Urinary bladder (tissue), 4 donors: ENCODE results near the gene CMIP. TPM values are rescaled to one million over a fixed set of nuclear protein-coding genes. Genes with fewer than 3 reads are reported as not detected.

Source experiments
- DNase-seq: peaks from one replicate; pipeline ENCODE4 v3.0.0-alpha.2; 2015; ENCODE audit errors: extremely low spot score
- H3K27ac ChIP-seq: one replicate; pipeline ENCODE4 v1.5.1; 2013; ENCODE audit warnings: low read depth, mild to moderate bottlenecking, moderate library complexity
- H3K36me3 ChIP-seq: one replicate; pipeline ENCODE4 v1.6.1; 2013; ENCODE audit warnings: mild to moderate bottlenecking, moderate library complexity; ENCODE audit not compliant: insufficient read depth
- H3K4me1 ChIP-seq: one replicate; pipeline ENCODE4 v1.6.1; 2013; ENCODE audit warnings: mild to moderate bottlenecking, moderate library complexity; ENCODE audit not compliant: insufficient read depth
- H3K4me3 ChIP-seq: one replicate; pipeline ENCODE4 v1.5.1; 2013; ENCODE audit warnings: low read depth, low read length
- WGBS: extraction: QIAGEN DNeasy Blood & Tissue Kit; methylation state at CpG from one replicate; pipeline ENCODE4 v1.1.7; 2013; 5-methylcytosine and 5-hydroxymethylcytosine counted together
- polyA plus RNA-seq: library from polyadenylated mRNA; stranded (reverse); fragments of 200-250 nt; gene quantifications from one replicate; pipeline ENCODE4 v1.2.3, GENCODE V29; 2013
- total RNA-seq: library from RNA; depleted of rRNA; stranded (reverse); fragments of >200 nt; gene quantifications from one replicate; pipeline ENCODE4 v1.2.3, GENCODE V29; 2014
- donor health status: healthy with polysubstance abuse.
- donor health status: healthy.

CMIP gene
- total and polyA plus RNA-seq, 2 donors = 21.7 to 29.4 TPM

- WGBS = 95% methylated on average over 11 of the region's 11 CpGs
- H3K36me3 ChIP-seq = no peaks in the 10 kb centered on the region
- H3K27ac ChIP-seq = no peak overlapping the region
- DNase-seq = no peak
- H3K4me1 ChIP-seq = no peaks in the 10 kb centered on the region
- no peak overlapping the region for H3K4me3 ChIP-seq
Observed at GRCh38 chr16:81467072-81467471, 22.5 kb downstream of the CMIP start.

- no peaks in the 10 kb centered on the region for H3K4me1 ChIP-seq
- no peaks in the 10 kb centered on the region for H3K36me3 ChIP-seq
- no peak overlapping the region for H3K4me3 ChIP-seq
- WGBS = 97% methylated on average over 8 of the region's 8 CpGs
- DNase-seq = no peak
- no peak overlapping the region for H3K27ac ChIP-seq
Observed at GRCh38 chr16:81467815-81468214, 23.2 kb downstream of the CMIP start.

GRCh38 chr16:81468269-81468902 lies 23.8 kb downstream of the CMIP start:
- Histone ChIP-seq H3K27ac (no peak overlapping the region), H3K4me1 (no peaks in the 10 kb centered on the region), H3K4me3 (no peak overlapping the region), H3K36me3 (no peaks in the 10 kb centered on the region)
- 96% methylated on average over 19 of the region's 19 CpGs for WGBS
- no peak for DNase-seq

GRCh38 chr16:81469183-81469677 lies 24.6 kb downstream of the CMIP start:
- H3K4me3 ChIP-seq = no peak overlapping the region
- no peak for DNase-seq
- 85% methylated on average over 4 of the region's 4 CpGs for WGBS
- no peaks in the 10 kb centered on the region for H3K4me1 ChIP-seq
- no peaks in the 10 kb centered on the region for H3K36me3 ChIP-seq
- no peak overlapping the region for H3K27ac ChIP-seq

GRCh38 chr16:81469710-81470535 lies 25.3 kb downstream of the CMIP start:
- Histone ChIP-seq H3K36me3 (no peaks in the 10 kb centered on the region), H3K4me1 (no peaks in the 10 kb centered on the region), H3K27ac (no peak overlapping the region), H3K4me3 (no peak overlapping the region)
- no peak for DNase-seq
- WGBS = 73% methylated on average over 13 of the region's 13 CpGs

GRCh38 chr16:81470796-81471636 lies 26.4 kb downstream of the CMIP start:
- WGBS = 94% methylated on average over 9 of the region's 9 CpGs
- Histone ChIP-seq H3K36me3 (no peaks in the 10 kb centered on the region), H3K4me1 (no peaks in the 10 kb centered on the region), H3K27ac (no peak overlapping the region), H3K4me3 (no peak overlapping the region)
- DNase-seq = no peak

GRCh38 chr16:81471882-81472281 lies 27.3 kb downstream of the CMIP start:
- Histone ChIP-seq H3K4me3 (no peak overlapping the region), H3K4me1 (no peaks in the 10 kb centered on the region), H3K27ac (no peak overlapping the region), H3K36me3 (no peaks in the 10 kb centered on the region)
- no peak for DNase-seq
- 96% methylated on average over 8 of the region's 8 CpGs for WGBS

GRCh38 chr16:81472391-81472790 lies 27.8 kb downstream of the CMIP start:
- WGBS = 87% methylated on average over 7 of the region's 7 CpGs
- Histone ChIP-seq H3K36me3 (no peaks in the 10 kb centered on the region), H3K4me3 (no peak overlapping the region), H3K4me1 (no peaks in the 10 kb centered on the region), H3K27ac (no peak overlapping the region)
- no peak for DNase-seq

GRCh38 chr16:81473066-81473488 lies 28.5 kb downstream of the CMIP start:
- H3K4me1 ChIP-seq = no peaks in the 10 kb centered on the region
- H3K27ac ChIP-seq = no peak overlapping the region
- 72% methylated on average over 14 of the region's 14 CpGs for WGBS
- DNase-seq = no peak
- H3K36me3 ChIP-seq = no peaks in the 10 kb centered on the region
- H3K4me3 ChIP-seq = no peak overlapping the region

GRCh38 chr16:81473558-81473957 lies 28.9 kb downstream of the CMIP start:
- DNase-seq = no peak
- Histone ChIP-seq H3K4me1 (no peaks in the 10 kb centered on the region), H3K27ac (no peak overlapping the region), H3K36me3 (no peaks in the 10 kb centered on the region), H3K4me3 (no peak overlapping the region)
- WGBS = 60% methylated on average over 10 of the region's 10 CpGs

GRCh38 chr16:81473969-81474959 lies 29.7 kb downstream of the CMIP start:
- DNase-seq = no peak
- no peak overlapping the region for H3K27ac ChIP-seq

GRCh38 chr16:81477697-81478693 lies 33.4 kb downstream of the CMIP start:
- Histone ChIP-seq H3K4me3 (no peak overlapping the region), H3K27ac (no peak overlapping the region), H3K4me1 (no peaks in the 10 kb centered on the region), H3K36me3 (no peaks in the 10 kb centered on the region)
- WGBS = 90% methylated on average over 19 of the region's 19 CpGs
- no peak for DNase-seq

More at GRCh38 chr16:81473969-81474959, 29.7 kb downstream of the CMIP start:
- Histone ChIP-seq H3K36me3 (no peaks in the 10 kb centered on the region), H3K4me1 (no peaks in the 10 kb centered on the region), H3K4me3 (no peak overlapping the region)
- 92% methylated on average over 20 of the region's 20 CpGs for WGBS
